Raji (cell line): ENCODE measurements around the gene PRICKLE2.

Experiments
- POLR2A ChIP-seq: IDR thresholded peaks from 2 replicates; pipeline ENCODE4 v1.6.1; 2011; ENCODE audit warnings: low read depth, low read length, control low read depth; ENCODE audit not compliant: insufficient read depth

PRICKLE2 gene

DNA sequence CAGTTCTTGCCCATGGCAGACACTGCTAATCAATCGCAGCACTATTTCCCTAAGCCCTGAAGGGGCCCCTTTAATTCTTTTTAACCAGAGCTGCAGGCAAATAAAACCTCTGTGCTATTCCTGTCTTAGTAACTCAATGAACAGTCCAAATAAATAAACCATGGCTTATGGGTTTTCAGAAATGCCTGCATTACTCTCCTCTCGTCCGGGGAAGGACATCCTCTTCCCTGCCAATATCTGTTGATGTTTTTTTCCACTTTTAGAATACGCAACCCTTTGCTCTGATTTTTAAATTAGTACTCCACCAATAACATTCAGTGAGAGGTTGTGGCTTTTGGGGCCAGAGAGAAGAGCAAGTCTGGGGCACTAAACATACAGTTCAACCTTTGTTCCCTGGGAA, 35.2 kb upstream of the PRICKLE2 start:
- no peak for TF ChIP-seq POLR2A

DNA sequence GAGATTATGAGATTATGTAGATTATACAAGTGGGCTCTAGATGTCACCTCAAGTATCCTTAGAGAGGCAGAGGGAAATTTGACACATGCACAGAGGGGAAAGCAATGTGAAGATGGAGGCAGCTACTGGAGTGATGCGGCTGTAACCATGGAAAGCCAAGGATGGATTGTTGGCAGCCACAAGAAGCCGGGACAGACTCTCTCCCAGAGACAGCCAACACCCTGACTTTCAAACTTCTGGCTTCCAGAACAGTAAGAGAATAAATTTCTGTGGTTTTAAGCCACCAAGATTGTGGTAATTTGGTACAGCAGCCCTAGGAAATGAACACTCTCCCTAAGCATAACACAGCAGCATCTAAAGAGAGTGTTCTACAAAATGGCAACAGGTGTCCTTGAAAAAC, 34.4 kb upstream of the PRICKLE2 start:
- TF ChIP-seq POLR2A = no peak

DNA sequence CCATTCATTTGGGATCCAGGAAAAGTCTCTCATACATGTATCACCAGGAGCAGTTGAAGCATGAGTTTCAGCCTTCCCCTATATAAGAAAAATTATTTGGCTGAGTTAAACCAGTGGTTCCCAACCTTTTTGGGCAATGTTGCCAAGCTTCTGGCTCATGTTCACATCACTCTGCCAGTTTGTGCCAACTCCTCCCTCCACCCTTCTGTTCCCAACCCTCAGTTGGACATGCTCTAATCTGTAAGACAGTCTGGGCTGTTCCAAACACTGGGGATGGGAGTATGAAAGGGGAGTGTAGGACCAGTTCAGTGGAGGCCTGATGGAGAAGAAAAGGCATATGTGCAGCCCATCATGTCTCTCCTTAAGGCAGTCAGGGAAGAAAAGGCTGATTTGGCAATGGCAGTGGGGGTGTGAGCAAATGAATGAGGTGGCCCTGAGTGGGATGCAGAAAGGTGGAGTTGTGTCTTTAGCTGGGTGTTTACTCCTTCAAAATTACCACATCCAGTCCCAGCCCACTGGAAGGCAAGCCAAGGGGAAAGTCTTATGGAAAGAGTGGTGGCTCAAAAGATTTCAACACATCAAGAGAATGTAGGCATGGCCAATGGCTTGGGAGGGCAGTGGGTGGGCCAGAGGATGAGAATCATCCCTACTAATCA, 32.0 kb upstream of the PRICKLE2 start:
- TF ChIP-seq POLR2A = no peak

DNA sequence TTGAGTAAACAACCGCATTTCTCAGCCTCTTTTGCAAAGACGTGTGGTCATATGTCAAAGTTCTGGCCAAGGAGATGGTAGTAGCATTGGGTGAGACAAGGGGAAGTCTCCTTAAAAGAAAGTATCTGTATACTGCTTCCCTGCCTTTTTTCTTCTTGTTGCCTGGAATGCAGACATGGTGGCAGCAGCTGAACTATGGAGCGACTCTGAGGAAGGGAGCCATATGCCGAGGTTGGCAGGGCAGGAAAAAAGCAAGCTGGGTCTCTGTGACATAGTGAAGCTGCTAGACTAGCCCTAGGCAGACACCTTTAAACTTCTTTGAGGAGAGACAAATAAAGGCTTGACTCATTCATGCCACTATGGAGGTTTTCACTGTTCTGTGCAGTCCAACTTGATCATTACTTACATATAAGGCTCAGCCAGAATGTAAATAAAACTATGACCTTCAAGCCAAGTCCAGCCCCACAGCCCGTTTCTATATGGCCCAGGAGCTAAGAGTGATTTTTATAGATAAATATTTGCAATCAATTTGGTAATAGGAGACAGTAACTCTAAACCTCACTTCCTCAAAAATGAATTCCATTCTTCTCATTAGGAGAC, 30.6 kb upstream of the PRICKLE2 start:
- TF ChIP-seq POLR2A = no peak

DNA sequence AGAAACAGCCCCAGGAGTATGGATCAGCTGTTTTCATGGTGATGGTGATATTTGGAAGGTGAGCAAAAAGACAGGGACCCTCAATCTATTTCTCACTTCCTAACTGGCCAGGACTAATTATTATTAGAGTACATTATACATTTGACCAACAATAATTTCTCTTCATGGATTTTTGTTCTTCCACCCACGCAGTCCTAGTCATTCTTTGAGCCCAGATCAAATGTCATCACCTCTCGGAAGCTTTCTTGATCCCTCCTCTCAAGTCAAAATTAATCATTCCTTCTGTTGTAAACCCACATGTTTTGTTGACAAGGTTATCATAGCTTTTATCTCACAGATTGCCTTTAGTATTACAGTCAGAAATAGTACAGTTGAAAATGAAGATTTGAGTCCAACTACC, 29.2 kb upstream of the PRICKLE2 start:
- TF ChIP-seq POLR2A = no peak

DNA sequence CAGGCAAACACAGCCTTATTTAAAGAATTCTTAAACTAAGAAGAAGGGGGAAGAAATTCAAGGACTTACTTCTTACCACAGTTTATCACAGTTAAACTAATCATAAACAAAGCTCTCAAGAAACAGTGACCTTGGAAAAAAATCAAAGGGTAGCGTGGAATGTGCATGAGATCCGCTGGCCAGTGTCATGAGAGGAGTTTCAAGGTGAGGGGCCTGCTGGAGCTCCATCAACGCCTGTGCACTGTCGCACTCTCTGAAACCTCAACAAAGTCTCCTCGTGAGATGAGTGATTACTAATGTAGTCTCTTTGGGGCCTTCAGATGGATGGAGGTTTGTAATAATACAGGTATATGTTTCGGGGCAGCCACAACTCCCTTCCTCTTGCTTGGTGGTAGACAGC, 28.4 kb upstream of the PRICKLE2 start:
- TF ChIP-seq POLR2A = no peak

DNA sequence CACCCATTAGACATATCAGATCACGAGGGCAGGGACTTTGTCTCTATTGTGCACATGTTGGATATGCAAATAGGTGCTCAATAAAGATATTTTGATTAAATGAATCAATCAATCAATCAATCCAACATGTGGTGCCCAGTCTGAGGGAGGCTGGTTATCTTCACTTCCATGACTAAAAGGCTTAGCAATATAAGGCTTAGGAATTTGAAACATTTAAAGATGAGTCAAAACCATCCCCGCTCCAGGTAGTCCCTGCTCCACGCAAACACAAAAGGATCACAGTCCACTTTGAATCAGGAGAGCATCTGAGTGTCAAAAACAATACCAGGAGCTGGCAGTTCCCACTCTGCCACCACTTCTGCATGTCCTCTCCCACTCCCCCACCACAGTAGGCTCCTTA, 25.8 kb upstream of the PRICKLE2 start:
- TF ChIP-seq POLR2A = no peak

DNA sequence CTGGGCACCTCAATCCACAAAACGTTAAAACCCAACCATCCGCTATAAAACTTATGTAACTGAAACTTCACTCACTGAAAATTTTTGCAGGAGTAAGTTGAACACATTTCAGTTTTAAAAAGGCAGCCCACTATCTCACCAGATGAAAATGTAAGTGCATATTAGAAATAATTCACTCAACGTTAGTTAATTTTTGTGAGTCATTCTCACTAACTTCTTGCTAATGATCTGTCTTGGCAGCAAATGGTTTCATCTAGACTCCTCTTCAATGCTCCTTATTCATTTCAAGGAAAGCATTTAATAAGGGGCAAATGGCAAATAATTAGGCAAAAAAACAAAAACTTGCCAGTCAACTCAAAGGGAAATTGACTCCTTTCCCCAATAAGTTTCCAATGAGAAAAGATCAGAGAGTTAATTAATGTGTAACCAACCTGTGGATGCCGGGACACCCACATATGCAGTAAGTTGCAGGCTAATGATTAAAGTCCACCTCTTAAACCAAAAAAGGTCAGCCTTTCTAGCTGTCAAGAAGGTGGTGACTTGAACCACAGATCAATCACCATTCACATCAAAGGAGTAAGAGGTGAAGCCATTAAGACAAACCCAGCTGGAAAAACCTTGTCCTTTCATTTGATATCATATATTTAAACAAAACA, 22.9 kb upstream of the PRICKLE2 start:
- TF ChIP-seq POLR2A = no peak

DNA sequence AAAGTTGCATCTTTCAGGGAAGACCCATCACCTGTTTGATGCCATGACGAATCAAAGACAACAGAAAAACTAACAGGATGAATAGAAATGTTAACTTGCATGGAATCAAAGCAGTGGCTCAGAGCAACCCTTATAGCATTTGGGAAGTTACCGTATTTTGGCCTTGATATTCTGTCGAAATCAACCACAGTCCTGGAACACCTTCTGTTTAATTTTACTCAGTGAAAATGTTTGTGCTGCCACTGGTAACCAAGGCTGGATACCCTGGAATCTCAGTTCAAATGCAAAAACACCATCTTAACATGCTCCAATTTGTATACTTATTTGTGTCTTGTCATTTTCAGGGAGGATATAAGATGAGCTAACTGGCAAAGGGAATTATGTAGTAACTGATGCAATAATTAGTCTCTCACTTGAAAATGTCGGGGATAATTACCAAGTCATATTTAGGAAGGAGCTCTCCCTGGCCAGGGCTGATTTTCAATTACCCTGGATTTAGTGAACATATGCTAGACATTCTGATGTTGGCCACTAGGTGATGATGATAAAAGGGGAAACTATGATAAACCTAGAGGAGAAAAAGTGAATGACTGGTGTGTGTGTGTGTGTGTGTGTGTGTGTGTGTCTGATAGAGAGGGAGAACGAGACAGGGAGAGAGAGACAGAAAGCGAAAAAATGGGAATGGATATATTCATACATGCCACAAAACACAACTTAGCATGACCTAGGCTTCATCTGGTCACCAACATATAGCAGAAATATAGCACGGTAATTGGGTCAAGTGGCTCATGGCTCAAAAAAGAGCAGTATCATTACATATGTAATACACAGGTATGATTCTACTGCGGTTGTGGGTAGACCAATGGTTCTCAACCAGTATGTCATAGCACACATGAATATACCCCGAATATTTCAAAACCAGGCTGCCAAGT, 19.0 kb upstream of the PRICKLE2 start:
- TF ChIP-seq POLR2A = no peak

DNA sequence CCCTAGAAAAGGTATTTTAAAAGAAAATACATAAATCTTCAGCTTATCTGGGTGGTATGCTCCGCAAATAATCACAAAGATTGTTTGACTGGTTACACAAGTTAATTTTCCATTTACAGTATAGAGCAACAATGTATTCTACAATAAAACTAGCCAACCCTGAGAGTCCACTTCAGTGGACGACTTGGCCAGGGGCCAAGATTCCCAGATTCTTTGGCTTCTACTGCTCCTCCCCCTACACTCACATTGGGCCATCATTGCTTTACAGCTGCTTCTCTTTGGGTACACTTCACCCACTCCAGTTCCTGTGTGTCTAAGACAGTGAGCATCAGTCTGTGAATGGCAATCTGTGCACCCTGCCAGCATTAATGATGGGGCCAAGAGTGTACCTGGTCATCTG, 17.2 kb upstream of the PRICKLE2 start:
- TF ChIP-seq POLR2A = no peak

DNA sequence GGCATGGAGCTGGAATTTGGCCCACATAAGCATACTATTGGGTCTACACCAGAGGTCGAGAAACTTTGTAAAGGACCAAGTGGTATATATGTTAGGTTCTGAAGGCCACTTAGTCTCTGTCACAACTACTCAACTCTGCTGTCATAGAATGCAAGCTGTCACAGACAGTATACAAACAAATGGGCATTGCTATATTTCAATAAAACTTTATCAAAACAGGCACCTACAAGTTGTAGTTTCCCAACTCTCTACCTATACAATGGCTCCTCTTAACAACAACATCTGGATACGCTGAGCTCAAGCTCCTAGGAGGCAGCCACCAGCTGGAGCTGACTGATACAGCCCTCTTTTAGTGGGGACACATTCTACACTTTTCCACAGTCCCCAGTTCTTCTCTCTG, 15.7 kb upstream of the PRICKLE2 start:
- no peak for TF ChIP-seq POLR2A

DNA sequence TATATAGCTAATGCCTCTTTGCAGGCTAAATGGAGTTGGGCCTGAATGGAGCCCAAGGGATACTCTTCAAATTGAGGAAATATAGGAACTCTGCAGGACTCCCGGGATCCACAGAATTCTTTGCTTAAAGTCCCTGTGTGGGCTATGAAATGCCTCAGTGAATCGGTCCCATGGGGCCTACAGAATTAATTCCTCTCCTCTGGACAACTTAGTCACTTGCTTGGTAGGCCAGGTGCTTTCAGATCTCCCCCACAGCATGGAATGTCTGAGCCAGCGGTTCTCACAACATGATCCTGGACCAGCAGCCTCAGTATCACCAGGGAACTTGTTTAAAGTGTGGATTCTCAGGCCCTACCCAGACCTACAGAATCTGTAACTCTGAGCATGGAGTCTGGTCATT, 15.1 kb upstream of the PRICKLE2 start:
- TF ChIP-seq POLR2A = no peak

DNA sequence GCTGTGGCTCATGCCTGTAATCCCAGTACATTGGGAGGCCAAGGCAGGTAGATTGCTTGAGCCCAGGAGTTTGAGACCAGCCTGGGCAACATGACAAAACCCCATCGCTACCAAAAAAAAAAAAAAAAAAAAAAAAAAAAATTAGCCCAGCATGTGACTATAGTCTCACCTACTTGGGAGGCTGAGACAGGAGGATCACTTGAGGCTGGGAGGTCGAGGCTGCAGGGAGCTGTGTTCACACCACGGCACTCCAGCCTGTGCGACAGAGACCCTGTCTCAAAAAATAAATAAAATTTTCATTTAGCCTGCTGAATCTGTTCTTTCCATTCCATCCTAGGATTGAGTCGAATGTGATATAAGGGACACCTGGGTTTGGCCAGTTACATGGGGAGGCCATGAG, 14.6 kb upstream of the PRICKLE2 start:
- no peak for TF ChIP-seq POLR2A

DNA sequence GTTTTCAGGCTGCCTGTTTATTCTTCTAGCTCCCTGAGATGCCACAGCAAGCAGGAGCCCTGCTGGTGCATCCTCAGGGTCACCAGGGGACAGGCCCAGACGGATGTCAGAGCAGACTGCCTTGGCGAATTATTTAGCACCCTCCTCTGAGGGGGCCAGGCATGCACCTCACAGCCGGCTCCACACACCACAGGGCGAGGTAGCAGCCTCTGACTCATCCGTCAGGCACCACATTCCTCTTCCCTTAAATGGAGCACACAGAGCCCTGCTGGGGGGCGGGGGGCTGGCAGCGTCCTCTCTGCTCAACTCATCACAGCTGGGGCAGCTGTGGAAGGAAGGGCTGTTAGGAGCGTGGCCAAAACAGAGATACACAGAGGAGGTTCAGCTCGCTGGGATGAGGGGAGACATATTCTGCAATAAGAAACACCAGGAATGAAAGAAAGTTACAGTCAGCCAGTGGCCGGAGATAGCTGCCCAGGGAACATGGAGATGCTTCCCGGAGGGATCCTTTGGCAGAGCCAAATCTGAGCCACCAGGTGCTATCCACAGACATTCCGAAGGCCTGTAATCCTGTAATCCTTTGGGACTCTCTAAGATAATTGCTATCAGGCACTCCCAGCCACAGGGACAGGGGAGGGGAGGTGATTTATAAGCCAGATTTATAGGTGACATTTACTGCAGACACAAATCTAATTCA, 13.9 kb upstream of the PRICKLE2 start:
- TF ChIP-seq POLR2A = no peak

DNA sequence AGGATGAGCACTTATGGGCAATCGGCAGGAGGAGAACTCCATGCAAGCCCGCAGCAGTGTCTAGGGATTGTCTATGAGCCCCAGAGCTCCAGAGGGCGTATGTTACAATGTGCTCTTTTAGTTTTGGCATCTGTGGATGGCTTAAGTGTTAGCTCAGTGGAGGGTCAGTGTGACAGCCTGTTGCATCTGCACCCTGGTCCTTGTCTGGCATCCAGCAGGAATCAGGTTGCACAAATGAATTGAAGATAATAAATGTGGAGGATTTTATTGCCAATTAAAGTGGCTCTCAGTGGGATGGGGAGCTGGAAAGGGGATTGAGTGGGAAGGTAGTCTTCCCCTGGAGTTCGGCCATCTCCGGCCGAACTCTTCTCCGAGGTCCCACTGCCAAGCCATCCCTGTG, 11.8 kb upstream of the PRICKLE2 start:
- TF ChIP-seq POLR2A = no peak

DNA sequence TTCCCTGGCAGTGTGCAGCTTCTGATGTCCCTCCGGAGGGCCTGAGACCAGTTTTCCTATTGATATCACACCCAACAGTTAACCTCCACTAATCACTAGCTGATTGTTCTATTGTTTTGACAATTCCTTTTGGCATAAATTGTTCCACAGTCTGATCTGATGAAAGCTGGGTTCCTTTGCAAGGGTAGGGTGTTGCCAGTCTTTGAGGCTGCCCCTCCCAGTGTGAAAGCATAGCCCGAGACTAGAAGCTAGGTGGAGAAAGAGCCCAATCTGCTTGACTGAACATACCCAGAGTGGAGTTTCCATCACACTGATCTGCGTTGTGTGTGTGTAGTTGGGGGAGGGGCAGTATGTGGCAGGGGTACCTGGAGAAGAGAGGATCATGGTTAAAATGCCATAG, 10.3 kb upstream of the PRICKLE2 start:
- TF ChIP-seq POLR2A = no peak

DNA sequence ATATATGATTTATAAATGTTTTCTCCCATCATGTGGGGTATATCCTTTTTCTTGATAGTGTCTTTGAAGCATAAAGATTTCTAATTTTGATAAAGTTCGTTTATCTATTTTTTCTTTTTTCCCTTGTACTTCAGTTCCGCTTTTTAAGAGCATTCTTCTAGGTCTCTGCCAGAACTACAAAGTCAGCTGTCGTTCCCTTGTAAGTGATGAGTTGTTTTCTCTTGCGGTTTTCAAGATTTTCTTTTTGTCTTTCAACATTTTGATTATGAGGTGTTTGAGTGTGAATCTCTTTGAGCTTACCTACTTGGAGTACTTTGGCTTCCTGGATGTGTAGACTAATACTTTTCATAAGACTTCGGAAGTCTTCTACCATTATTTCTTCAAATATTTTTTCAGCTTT, 9.3 kb upstream of the PRICKLE2 start:
- no peak for TF ChIP-seq POLR2A
